Upper lobe of left lung (tissue), 4 donors: Measurements from ENCODE around the gene PM20D2.

Source experiments
- CTCF ChIP-seq, 6 experiments: fragments of 450-650 bp in 4 of 6; fragments of 200-600 bp in 2 of 6; sonication (generic) in 2 of 6; IDR thresholded peaks; one replicate each; pipeline ENCODE4 v1.5.1; 2016 to 2019; ENCODE audit warnings: antibody characterized with exemption in 6 of 6
- POLR2A ChIP-seq, 4 donors: fragments of 450-650 bp; IDR thresholded peaks; one replicate each; pipeline ENCODE4 v1.5.1; 2016 to 2017; ENCODE audit warnings: antibody characterized with exemption in 4 of 4, mild to moderate bottlenecking in 2 of 4
- POLR2AphosphoS5 ChIP-seq, 2 donors: sonication (generic); formaldehyde crosslinking; IDR thresholded peaks; one replicate each; pipeline ENCODE4 v1.5.1; 2017; ENCODE audit warnings: antibody characterized with exemption in 2 of 2

- TF ChIP-seq CTCF (IDR thresholded peaks at IDR 0.05) (no peak), POLR2A (IDR thresholded peaks at IDR 0.05) (no peak), POLR2AphosphoS5 (IDR thresholded peaks at IDR 0.05) (no peak)
Observed at GRCh38 chr6:89120371-89120770, 25.5 kb upstream of the PM20D2 start.
